Measurements from ENCODE around the gene ATG9B. TPM values are rescaled to one million over a fixed set of nuclear protein-coding genes. Genes with fewer than 3 reads are reported as not detected.

ATG9B gene
- total RNA-seq, 1 experiment from 2014 or later = 2.1 TPM

DNA sequence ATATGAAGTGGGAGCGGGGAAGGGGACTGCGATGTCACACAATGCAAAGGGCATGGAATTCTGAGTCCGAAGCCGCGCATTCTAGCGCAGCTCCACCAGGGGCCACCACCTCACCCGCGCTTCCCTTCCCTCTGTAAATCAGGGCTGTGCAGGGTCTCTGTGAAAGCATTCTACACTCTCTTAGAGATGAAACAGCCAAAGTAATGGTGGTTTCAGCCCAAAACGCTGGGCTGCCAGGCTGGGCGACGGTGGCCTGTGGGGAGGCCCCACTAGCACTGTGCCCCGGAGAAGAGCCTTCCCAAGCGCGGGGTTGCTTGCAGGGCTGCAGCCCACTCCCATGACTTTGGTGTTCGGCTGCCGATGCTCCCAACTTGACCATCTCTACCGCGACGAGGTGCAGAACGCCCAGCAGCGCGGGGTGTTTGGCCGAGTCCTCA, 11.4 kb downstream of the ATG9B start:
- no peak for DNase-seq (ENCODE audit: low read depth, low spot score)
- Histone ChIP-seq H3K9me2 (ENCODE audit: insufficient read depth) (no peaks in the 10 kb centered on the region), H3K9ac (ENCODE audit: low read length) (peak overlapping the region; percentile 38), H4K20me1 (ENCODE audit: insufficient read depth) (no peaks in the 10 kb centered on the region), H3K27ac (ENCODE audit: low read depth, low read length) (no peak overlapping the region), H3K27me3 (ENCODE audit: insufficient read depth, low read length) (no peaks in the 10 kb centered on the region), H3K9me3 (ENCODE audit: control insufficient read depth in 1 of 2, insufficient read depth in 1 of 2, low read depth in 1 of 2, low read length in 2 of 2) (no peaks in the 10 kb centered on the region), H3K36me3 (ENCODE audit: control insufficient read depth in 1 of 2, insufficient read depth in 2 of 2, low read length in 2 of 2) (no peaks in the 10 kb centered on the region), H3K79me2 (ENCODE audit: insufficient read depth, low read length) (peaks cover 4% of the 10 kb centered on the region; the same call in 1 of the 2 replicates), H3K4me1 (ENCODE audit: control insufficient read depth in 1 of 2, insufficient read depth in 2 of 2, low read length in 2 of 2) (peaks cover 15 to 60% of the 10 kb centered on the region in 2 experiments; a peak in 3 of 4 replicates), H2AFZ (ENCODE audit: low read depth, low read length, poor library complexity, severe bottlenecking) (no peak overlapping the region), H3K4me3 (replicated peaks in 1 of 2; ENCODE audit: low read depth in 1 of 2, low read length in 2 of 2) (peak overlapping the region in 1 of 2 experiments; percentile 36; a peak in 1 of 4 replicates), H3K4me2 (ENCODE audit: low read length) (peak overlapping the region; percentile 68)
- intact Hi-C loops (cut with micrococcal nuclease) = loop anchor here (10.0 kb wide), 1 partner anchor 238 kb away; no protein-coding TSS in a partner anchor
- POLR2A ChIA-PET = interaction anchor here (2.2 kb wide), 1 partner anchor 15 kb away, joined by 7 read pairs; the partner anchor contains the start of gene ABCB8
- no TSS peak for BruUV-seq (replicated peaks)
- CTCF ChIA-PET = interaction anchor here (0.7 to 1.9 kb wide), 7 partner anchors 12 to 136 kb away, joined by 3 to 7 read pairs (median 4); partner anchors contain the start of genes ABCB8 and ATG9B
- RAD21 ChIA-PET (ENCODE audit: low non-redundant PET in 1 of 2, low total read pairs in 2 of 2, uncharacterized antibody in 2 of 2, unreplicated experiment in 2 of 2) = no interaction called here
- no peak for ATAC-seq
- TF ChIP-seq POLR2AphosphoS5 (IDR thresholded peaks at IDR 0.05; ENCODE audit: low read depth, low read length) (no peak), SP1 (IDR thresholded peaks at IDR 0.05; ENCODE audit: low read depth) (no peak), CTCF (IDR thresholded peaks at IDR 0.05 in 2 of 3, conservative IDR thresholded peaks at IDR 0.05 in 1 of 3; ENCODE audit: borderline replicate concordance in 1 of 3, insufficient read depth in 1 of 3, low read depth in 2 of 3, low read length in 2 of 3) (peak in 2 of 3 experiments; percentile 70 to 76; a peak in 4 of 6 replicates), RAD21 (IDR thresholded peaks at IDR 0.05; ENCODE audit: low read depth) (no peak), TCF7L2 (IDR thresholded peaks at IDR 0.05; ENCODE audit: borderline replicate concordance, extremely low read depth, insufficient read depth, insufficient read length) (no peak)
